GM21723 (cell line): ENCODE results near the gene MACO1.
"Not testable (repeated sequence)": the region's sequence is repeated elsewhere in the genome, so short reads cannot be mapped to it uniquely, and the experiment has no call there.

ENCODE experiments used
- ATAC-seq: cut with Tn5 transposase; IDR thresholded peaks from one replicate; pipeline ENCODE4 v1.9.1; 2021; ENCODE audit warnings: mild to moderate bottlenecking, moderate library complexity; ENCODE audit not compliant: unreplicated experiment

MACO1 gene

DNA sequence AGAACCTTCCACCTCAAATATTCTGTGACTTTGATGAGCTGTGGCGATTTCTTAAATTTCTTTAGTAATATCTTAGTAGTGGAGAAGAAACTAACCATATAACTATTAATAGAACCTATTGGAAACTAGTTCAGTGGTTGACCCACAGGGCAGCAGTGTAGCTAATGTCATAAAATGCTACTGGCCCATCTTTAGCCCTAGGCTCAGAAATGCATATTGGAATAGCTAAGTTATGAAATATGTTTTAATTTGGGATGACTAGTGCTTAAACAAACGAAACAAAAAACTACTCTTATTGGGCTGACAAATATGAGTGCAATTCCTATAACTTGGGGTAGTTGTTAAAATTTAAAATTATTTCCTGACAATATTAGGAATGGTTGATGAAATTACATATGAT, 20.2 kb downstream of the MACO1 start:
- no peak for ATAC-seq

DNA sequence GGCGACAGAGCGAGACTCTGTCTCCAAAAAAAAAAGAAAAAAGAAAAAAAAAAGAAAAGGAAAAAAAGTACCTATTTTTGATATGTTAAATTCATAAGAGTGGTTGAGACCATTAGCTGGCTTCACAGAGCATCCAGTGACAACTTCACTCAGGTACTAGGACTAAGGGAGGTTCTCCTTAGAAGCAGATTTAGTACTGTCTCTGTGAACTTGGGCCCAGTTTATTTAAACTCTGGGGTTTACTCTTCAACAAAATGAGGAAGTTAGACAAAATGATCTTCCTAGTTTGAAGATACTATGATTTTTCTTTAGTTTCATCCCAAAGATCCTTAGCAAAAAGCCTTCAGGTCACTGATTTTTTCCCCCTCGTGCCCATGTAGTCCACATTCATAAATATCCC, 21.2 kb downstream of the MACO1 start:
- no peak for ATAC-seq

DNA sequence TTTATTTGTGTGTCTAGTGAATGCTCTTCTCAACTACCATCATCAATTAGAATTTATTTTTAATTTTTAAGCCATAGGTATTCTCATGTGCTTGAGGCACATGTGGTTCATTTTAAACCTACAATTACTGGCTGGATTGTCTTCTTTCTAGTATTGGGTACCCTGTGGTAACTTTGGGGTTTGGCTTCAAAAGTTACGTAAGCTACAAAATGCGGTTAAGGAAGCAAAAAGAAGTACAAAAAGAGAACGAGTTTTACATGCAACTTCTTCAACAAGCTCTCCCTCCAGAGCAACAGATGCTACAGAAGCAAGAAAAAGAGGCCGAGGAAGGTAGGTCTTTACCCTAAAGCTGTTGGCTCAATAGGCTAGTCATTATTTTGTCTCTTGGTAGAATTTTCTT, 25.8 kb downstream of the MACO1 start:
- ATAC-seq, result no peak

DNA sequence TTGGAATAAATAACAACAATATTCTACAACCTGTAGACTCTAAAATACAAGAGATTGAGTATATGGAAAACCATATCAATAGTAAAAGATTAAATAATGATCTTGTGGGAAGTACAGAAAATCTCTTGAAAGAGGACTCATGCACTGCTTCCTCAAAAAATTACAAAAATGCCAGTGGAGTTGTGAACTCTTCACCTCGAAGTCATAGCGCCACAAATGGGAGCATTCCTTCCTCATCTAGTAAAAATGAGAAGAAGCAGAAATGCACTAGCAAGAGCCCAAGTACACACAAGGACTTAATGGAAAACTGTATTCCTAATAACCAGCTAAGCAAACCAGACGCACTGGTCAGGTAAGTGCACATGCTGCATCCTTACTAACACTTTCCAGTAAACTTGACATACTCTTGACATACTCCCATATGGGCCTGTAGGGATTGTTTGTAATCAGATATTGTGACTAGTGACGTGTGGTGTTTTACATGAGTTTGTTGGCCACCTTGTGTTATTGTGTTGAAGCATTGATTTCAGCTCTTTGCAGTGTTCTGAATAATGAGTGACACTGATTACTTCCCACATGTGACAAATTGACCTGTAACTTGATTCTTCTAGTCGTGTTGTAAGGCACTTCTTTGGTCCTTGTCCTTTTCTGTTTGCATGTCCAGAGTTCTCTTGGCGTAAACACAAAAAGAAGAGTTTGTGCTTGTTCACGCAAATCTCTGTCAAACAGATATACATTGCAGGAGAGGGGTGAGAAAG, 28.0 kb downstream of the MACO1 start:
- no peak for ATAC-seq

DNA sequence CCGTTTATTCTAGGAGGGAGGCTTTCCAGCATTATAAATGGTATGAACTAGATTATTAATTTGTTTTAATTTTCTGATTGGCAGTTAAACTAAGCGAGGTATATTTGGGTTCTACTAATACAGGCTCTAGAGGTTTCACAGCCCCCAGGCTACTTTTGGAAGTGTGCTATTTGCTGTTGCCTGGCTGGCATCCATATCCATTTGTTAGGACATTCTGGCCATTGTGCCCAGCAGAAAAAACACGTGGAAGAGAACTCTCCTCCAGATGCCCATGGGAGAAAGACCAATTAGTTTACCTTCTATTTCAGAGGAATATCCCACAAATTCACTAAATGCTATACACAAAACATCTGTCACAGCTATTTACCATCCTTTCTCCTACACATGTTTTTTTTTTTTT, 29.3 kb downstream of the MACO1 start:
- ATAC-seq, result no peak

DNA sequence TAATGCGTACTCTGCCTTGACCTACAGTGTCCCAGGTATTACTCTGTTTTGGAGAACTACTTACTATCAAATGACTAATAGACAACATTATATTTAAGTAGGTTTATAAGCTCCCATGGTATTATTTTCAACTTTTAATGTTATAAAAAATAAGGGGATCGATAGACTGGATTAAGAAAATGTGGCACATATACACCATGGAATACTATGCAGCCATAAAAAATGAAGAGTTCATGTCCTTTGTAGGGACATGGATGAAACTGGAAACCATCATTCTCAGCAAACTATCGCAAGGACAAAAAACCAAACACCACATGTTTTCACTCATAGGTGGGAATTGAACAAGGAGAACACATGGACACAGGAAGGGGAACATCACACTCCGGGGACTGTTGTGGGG, 30.1 kb downstream of the MACO1 start:
- ATAC-seq, result not testable (repeated sequence)

DNA sequence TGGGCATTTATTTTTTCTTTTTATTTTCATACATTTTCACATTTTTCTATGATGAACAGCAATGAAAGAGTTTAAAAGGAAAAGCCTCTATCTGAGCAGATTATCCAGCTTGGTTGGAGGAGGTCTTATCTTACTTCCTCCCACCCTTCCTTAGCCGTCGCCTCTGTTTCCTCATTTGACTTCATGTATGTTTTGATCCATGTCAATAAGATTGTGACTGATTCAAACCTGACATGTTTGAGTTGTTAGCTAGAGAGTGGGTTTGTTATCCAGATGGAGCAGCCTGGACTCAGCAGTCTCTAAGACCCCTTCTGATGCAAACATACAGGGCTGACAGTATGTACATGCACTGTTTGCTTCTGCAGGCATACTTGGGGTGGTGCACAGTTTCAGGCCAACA, 31.2 kb downstream of the MACO1 start:
- ATAC-seq, result no peak

DNA sequence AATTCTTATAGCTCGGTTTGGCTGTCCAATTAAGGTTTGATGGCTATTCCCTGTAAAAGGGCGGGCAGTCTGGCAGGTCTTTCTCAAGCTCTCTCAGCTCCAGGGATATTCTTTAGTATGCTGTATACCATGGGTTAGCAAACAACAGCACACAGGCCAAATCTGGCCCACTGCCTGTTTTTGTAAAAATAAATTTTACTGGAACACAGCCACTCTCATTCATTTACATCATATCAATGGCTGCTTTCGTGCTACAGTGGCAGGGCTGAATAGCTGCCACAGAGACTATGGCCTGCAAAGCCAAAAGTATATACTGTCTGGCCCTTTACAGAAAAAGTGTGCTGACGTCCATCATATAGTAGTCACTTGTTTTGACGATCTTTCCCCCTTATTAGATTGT, 32.0 kb downstream of the MACO1 start:
- no peak for ATAC-seq

DNA sequence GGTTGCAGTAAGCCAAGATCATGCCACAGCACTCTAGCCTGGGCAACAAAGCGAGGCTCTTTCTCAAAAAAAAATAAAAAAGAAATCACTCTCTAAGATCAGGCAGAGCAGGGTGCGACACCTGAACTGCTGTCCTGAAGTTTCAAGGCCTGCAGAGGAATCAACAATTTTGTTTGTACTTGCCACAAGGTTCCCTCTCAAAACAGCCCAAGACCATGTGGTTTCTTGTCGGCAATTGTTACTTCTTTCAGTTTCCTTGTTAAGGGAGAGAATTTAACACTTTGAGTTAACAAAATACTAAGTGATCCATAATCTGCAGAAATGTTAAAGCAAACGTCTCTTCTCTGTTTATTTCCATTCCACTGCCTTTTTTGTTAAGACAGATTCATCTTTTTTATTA, 36.5 kb downstream of the MACO1 start:
- ATAC-seq, result no peak

DNA sequence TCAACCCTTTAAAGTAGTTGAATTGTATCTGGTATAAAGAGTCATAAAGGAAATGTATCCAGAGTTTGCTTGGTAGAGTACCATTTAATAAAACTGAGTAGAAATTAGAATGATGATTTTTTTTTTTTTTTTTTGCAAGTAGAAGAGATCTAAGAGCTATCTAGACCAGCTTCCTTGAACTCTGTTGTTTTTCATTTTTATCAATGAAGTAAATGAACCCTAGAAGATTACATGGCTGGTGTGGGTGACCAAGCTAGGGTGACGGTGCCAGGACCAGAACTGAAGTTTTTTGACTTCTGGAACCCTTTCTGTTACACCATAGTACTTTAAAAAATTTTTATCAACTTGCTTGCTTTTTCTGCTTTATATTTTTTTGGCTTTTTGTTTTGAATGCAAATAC, 36.9 kb downstream of the MACO1 start:
- ATAC-seq, result no peak

DNA sequence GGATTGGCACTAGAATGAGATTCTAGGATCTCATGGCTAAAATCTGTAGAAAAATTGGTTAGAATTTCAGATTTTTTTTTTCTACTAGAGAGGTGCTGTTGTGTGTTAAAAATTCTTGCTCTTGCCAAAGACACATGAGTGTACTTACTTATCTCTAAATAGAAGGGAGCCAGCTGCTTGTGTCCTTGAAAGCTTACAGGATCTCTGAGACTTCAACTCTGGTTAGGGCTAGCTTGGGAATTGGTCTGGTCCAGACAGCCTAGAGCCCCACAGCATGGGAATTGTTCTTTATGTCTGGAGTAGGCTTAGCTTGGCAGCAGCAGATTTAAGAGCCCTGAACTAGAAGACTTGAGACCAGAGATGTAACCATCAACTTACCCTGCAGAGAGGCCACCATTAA, 37.3 kb downstream of the MACO1 start:
- no peak for ATAC-seq

DNA sequence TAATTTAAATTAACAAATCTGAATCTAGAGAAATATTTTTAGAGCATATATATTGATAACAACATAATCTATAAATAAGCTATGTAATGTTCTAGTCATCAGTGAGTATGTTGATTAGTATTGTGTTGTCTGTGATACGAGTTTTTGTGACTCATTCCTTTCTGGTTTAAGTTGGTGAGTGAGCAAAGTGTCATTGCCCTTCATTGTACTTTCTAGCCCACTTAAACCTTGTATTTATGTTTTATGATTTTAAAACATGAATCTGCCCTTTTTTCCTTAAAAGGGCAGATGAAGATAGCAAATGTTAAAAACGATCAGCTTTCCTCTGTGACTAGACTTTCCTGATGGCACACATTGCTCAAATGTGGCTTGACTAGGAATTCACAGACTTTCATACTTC, 38.5 kb downstream of the MACO1 start:
- no peak for ATAC-seq

DNA sequence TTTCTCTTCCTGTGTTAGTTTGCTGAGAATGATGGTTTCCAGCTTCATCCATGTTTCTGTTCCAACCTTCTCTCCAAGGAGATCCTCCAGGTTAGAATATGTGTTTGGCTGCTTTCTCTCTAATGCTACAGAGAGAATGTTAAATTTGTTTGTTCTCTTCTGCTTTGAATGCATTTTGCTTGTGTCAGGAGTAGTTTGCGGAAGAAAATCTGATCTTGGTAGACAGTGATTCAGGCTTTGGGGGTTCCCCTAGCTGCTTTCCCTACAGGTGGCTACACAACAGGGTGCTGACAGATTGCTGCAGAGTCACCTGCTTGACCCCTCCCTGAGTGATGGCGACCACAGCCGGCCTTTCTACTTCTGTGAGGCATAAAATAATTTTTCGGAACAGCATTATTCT, 41.8 kb downstream of the MACO1 start:
- no peak for ATAC-seq

DNA sequence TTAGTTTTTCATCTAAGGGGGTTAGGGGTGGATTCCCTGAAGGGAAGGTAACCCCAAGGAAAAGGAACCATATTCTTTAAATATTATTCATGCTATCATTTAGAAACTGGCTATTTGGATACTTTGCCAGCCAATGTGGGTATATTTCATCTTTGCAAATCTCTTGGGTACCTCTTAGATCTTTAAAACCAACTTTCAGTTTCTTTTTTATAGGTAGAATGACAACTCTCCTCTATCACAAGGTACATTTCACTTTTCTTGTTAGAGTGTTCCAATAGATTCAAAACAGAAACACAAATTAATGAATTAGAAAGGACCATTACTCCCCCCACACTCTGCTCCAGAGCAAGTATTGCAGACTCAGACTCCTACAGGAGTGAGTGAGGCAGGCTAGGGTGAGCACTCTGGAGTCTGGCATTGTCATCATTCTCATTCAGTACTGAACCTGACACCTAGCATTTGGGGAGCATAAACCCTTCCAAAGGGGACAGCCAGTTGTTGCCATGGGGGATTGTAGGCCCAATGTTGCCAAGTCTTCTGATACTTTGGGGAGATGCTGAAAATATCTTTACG, 43.0 kb downstream of the MACO1 start:
- no peak for ATAC-seq

DNA sequence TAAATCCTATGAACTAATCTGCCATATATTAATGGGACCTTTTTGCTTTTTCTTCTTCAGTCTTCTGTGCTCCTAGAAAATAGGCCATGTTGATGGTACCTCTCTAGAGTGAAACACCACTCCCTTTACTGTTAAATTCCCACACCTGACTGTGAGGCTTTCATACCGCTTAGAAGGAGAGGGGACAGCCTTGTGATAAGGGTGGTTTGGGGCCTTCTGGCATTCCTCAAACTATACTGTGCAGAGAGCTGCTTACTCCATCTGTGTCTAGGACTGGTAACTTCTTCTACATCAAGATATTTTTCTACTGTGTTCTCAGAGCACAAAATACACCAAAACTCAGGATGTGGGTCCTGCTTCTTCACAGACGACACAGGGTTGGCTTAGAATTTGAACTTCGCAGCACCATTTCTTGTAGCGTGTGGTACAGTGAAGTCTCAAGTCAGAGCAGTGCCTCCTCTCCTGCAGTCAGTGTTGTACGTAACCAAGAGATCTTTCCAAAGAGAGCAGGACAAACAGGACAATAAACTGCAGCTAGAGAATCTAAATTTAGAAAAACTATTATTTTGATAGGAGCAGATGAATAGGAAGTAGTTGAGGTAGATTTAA, 43.8 kb downstream of the MACO1 start:
- ATAC-seq, result no peak

DNA sequence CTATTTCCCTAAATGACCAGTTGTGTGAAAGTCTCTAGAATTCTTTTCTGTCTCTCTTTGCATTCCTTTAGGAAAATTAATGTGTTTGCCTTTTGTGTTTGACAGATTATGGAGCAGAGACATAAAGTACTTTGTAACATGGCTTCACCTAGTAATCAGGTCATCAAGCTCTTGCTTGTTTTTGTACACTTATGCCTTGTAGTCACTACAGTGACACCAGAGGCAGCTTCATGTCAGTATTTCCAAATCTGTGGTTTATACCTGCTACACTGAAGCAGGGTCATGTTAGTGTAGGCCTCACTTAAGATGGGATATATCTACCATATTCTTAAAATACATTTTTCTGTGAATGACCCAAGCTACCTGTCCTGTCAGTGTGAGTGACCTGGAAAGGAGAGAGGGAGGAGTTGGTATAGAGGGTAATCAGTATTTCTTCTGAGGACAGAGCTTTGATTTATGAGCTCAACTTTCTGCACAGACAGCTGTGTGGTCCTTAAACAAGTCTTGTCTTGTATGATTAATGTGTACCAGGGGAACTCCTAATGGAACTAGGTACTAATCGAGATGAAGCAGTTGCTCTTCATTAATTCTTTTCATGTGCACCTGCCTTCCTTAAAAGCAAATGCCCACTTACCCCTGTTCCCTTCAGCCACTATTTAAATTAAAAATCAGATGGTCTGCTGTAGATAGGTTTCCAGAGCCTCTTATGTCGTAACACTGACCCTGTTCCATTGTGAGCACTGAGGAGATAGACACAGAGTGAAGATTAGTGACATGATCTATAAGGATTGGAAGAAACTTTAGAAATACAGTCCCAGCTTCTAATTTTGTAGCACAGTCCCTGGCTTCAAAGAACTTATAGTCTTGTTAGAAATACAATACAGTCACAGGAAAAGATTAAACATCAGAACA, 45.7 kb downstream of the MACO1 start:
- no peak for ATAC-seq

DNA sequence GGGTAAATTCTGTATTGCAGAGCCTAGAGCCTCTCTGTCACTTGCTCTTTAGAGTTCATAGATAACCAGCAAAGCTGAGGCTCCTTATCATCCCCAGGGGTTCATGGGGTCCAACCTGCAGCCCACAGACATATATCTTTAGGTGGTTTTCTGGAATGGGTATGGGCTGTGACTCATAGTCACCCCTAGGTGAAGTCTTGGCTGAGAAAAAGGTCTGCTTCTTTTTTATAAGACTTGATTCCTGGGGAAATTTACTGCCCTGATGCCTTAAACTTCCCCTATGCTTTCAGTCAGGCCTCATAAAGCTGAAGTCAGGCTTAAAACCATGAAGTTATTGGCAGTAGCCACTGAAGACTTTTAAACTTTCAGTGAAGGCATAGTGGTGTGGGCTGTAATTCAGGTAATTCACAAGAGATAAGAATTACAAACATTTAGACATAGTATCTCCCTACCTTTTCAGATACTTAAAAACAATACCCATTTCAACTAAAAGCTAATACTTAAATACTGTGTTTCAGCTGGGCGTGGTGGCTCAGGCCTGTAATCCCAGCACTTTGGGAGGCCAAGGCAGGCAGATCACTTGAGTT, 46.8 kb downstream of the MACO1 start:
- no peak for ATAC-seq

DNA sequence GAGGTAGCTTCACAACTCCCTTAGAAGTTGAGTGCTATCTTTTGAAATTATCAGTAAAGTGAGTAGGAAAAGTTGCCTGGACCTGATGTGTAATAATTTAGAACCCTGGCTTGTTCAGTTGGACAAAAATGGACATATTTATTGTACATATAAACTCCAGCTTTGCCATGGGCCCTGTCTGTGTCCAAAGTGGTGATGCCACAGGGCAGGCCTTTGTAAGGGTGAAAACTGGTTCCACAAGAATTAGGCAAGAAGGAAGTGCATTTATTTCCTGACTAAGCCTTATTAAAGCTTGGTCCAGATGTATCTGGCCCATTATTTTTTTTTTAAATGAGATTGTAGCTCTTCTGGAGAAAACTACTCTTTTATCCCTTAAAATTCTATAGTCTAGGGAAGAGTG, 47.9 kb downstream of the MACO1 start:
- no peak for ATAC-seq

DNA sequence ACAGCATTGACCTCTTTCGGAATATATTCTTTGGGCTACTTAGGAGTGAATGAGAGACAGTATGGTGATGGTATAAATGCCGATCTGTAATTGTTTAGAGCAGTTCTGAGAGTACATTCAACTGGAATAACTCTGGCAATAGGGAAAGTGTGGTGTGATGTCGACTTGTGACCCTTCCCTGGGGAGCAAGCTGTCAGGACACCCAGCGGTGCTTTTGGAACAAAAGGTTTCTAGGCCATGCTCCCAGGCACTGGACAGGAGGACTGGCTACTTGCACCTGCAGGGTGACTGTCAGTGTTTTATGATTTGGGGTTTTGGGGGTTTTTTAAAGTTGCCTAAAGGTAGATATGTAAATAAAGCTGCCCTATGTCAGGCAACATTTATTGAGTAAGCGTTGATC, 50.9 kb downstream of the MACO1 start:
- ATAC-seq, result no peak

DNA sequence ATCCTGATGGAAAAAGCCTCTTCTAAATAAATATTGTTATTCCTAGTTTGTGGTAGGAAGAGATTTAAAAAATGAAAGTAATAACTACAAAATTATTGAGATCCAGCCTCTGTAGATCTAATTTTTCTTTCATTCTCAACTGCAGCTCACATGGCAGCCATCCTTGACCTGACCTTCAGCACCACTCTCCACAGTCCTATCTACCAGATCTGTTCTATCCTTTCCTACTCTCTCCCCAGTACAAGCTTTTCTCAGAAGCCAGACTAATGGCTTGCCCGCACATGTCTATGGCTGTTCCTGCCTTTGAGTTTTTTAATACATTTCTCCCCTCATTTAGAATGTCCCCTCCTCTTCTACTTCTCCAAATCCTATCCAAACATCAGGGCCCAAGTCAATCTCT, 51.5 kb downstream of the MACO1 start:
- no peak for ATAC-seq

DNA sequence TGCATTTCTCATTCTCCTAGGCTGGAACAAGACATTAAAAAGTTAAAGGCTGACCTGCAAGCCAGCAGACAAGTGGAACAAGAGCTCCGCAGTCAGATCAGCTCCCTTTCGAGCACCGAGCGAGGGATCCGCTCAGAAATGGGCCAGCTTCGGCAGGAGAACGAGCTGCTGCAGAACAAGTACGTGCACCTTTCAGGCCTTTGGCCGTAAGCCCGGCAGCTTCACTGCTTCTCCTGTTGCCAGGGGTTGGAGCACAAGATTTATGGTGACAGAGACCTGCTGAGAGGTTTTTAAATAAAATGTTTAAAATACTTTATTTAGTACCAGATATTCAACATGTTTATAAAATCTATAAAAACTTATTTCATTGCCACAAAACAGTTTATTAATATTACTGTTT, 53.4 kb downstream of the MACO1 start:
- ATAC-seq, result no peak
